ENCODE results near the gene TMA16. TPM values are rescaled to one million over a fixed set of nuclear protein-coding genes. Genes with fewer than 3 reads are reported as not detected.

TMA16 gene
- total RNA-seq, 1 donor from 2014 or later: 81.3 TPM

GRCh38 chr4:163484906-163485305, 9.6 kb upstream of the TMA16 start:
- Mint-ChIP-seq H3K9me3 (no peaks in the 10 kb centered on the region), H3K4me3 (ENCODE audit: low read depth) (no peak overlapping the region), H3K27me3 (ENCODE audit: low read depth) (peaks cover 18% of the 10 kb centered on the region), H3K27ac (no peak overlapping the region), H3K36me3 (ENCODE audit: low read depth) (no peaks in the 10 kb centered on the region), H3K4me1 (ENCODE audit: low read depth) (peaks cover 4% of the 10 kb centered on the region)
- DNase-seq (ENCODE audit: low spot score): peak; percentile 24
- intact Hi-C loops (cut with micrococcal nuclease): loop anchor here (1.0 kb wide), 2 partner anchors 63 to 196 kb away; no protein-coding TSS in a partner anchor

- intact Hi-C loops (cut with micrococcal nuclease): no loop called here
- Mint-ChIP-seq H3K4me1 (ENCODE audit: low read depth) (peaks cover 4% of the 10 kb centered on the region), H3K27ac (no peak overlapping the region), H3K27me3 (ENCODE audit: low read depth) (peaks cover 21% of the 10 kb centered on the region), H3K9me3 (no peaks in the 10 kb centered on the region), H3K36me3 (ENCODE audit: low read depth) (no peaks in the 10 kb centered on the region), H3K4me3 (ENCODE audit: low read depth) (no peak overlapping the region)
- no peak for DNase-seq (ENCODE audit: low spot score)
These were observed 8.9 kb upstream of the TMA16 start for GRCh38 chr4:163485589-163485988.

GRCh38 chr4:163486321-163486720, 8.2 kb upstream of the TMA16 start:
- intact Hi-C loops (cut with micrococcal nuclease): no loop called here
- Mint-ChIP-seq H3K36me3 (ENCODE audit: low read depth) (no peaks in the 10 kb centered on the region), H3K27me3 (ENCODE audit: low read depth) (peaks cover 25% of the 10 kb centered on the region), H3K4me1 (ENCODE audit: low read depth) (peaks cover 4% of the 10 kb centered on the region), H3K9me3 (no peaks in the 10 kb centered on the region), H3K4me3 (ENCODE audit: low read depth) (no peak overlapping the region), H3K27ac (no peak overlapping the region)
- no peak for DNase-seq (ENCODE audit: low spot score)

DNA sequence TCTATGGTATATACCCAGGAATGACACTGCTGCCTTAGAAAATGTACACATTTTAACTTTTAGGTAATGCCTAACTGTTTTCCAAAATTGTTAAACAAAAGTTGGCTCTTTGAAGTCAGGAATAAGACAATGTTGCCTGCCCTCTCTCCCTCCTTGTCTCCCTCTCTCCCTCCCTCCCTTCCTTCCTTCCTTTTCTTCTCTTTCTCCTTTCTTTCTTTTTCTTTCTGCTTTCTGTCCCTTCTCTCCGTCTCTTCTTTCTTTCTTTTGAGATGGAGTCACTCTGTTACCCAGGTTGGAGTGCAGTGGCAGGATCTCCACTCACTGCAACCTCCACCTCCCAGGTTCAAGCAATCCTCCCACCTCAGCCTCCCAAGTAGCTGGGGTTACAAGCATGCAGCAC, 4.6 kb upstream of the TMA16 start:
- no peak for DNase-seq (ENCODE audit: low spot score)
- H3K27ac Mint-ChIP-seq: no peak overlapping the region
- H3K27me3 Mint-ChIP-seq (ENCODE audit: low read depth): peaks cover 28% of the 10 kb centered on the region
- intact Hi-C loops (cut with micrococcal nuclease): no loop called here
- no peaks in the 10 kb centered on the region for H3K36me3 Mint-ChIP-seq (ENCODE audit: low read depth)
- H3K4me1 Mint-ChIP-seq (ENCODE audit: low read depth): peaks cover 4% of the 10 kb centered on the region
- H3K9me3 Mint-ChIP-seq: no peaks in the 10 kb centered on the region
- H3K4me3 Mint-ChIP-seq (ENCODE audit: low read depth): no peak overlapping the region

DNA sequence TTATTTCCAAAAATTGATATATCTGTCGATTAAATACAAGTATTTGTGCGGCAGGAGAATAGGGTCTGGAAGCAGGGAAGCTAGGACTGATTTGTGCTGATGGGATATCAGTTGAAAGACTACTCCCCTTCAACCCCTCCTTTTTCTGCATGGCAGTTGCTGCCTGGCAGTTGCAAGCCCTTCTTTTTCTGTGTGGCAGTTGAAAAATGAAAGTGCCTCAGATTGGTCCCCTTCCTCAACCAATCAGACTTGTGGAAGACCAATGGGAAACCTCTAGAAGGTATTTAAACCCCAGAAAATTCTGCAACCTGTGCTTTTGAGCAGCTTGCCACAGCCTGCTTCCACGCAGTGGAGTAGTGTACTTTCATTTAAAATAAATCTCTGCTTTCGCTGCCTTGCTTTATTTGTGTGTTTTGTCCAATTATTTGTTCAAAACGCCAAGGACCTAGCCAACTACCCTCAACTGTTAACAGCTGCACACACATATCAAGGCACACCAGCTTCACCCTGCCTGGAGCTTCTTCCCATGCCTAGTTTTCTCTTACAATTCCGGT, 1.5 kb upstream of the TMA16 start:
- H3K36me3 Mint-ChIP-seq (ENCODE audit: low read depth): peaks cover 19% of the 10 kb centered on the region
- H3K27ac Mint-ChIP-seq: no peak overlapping the region
- peak overlapping the region; percentile 95 for H3K4me3 Mint-ChIP-seq (ENCODE audit: low read depth)
- no peaks in the 10 kb centered on the region for H3K9me3 Mint-ChIP-seq
- H3K4me1 Mint-ChIP-seq (ENCODE audit: low read depth): peaks cover 24% of the 10 kb centered on the region
- DNase-seq (ENCODE audit: low spot score): no peak
- intact Hi-C loops (cut with micrococcal nuclease): no loop called here
- H3K27me3 Mint-ChIP-seq (ENCODE audit: low read depth): peaks cover 16% of the 10 kb centered on the region

- Mint-ChIP-seq H3K27me3 (ENCODE audit: low read depth) (peaks cover 12% of the 10 kb centered on the region), H3K27ac (peak overlapping the region; percentile 97), H3K9me3 (no peaks in the 10 kb centered on the region), H3K4me1 (ENCODE audit: low read depth) (peaks cover 19% of the 10 kb centered on the region), H3K36me3 (ENCODE audit: low read depth) (peaks cover 19% of the 10 kb centered on the region), H3K4me3 (ENCODE audit: low read depth) (peak overlapping the region; percentile 95)
- DNase-seq (ENCODE audit: low spot score): no peak
- intact Hi-C loops (cut with micrococcal nuclease): loop anchor here (1.0 to 2.0 kb wide), 4 partner anchors 17 to 328 kb away; partner anchors contain the start of gene NAF1
These were observed 689 bp upstream of the TMA16 start for GRCh38 chr4:163493643-163494359.

DNA sequence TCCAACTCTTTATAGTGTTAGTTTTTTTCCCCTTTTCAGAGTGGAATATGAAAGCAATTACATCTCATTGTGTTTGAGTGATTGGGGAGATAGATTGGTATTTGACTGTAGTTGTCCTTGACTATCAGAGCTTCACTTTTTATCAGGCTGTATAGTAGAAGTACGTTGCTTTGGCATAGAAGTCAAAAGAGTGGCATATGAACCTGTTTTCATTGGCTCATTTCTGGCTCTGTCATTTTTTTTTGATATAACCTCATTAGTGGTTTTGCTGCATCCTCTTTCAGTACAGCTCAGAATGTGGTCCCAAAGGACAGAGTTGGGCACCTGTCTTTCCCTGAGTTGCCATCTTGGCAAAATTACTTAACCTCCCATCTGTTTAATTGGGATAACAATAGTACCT, 1.4 kb downstream of the TMA16 start:
- peaks cover 5% of the 10 kb centered on the region for H3K27me3 Mint-ChIP-seq (ENCODE audit: low read depth)

GRCh38 chr4:163500586-163500985, 6.1 kb downstream of the TMA16 start:
- Mint-ChIP-seq H3K4me3 (ENCODE audit: low read depth) (no peak overlapping the region), H3K36me3 (ENCODE audit: low read depth) (peaks cover 45% of the 10 kb centered on the region), H3K27me3 (ENCODE audit: low read depth) (no peaks in the 10 kb centered on the region), H3K27ac (no peak overlapping the region), H3K4me1 (ENCODE audit: low read depth) (peaks cover 32% of the 10 kb centered on the region), H3K9me3 (peaks cover 7% of the 10 kb centered on the region)
- intact Hi-C loops (cut with micrococcal nuclease): no loop called here
- no peak for DNase-seq (ENCODE audit: low spot score)

More for the DNA sequence above, 1.4 kb downstream of the TMA16 start:
- intact Hi-C loops (cut with micrococcal nuclease): loop anchor here (2.0 kb wide), 3 partner anchors 15 to 49 kb away; no protein-coding TSS in a partner anchor
- Mint-ChIP-seq H3K27ac (peak overlapping the region; percentile 83), H3K4me1 (ENCODE audit: low read depth) (peaks cover 19% of the 10 kb centered on the region), H3K4me3 (ENCODE audit: low read depth) (peak overlapping the region; percentile 89), H3K36me3 (ENCODE audit: low read depth) (peaks cover 25% of the 10 kb centered on the region), H3K9me3 (no peaks in the 10 kb centered on the region)
- no peak for DNase-seq (ENCODE audit: low spot score)

DNA sequence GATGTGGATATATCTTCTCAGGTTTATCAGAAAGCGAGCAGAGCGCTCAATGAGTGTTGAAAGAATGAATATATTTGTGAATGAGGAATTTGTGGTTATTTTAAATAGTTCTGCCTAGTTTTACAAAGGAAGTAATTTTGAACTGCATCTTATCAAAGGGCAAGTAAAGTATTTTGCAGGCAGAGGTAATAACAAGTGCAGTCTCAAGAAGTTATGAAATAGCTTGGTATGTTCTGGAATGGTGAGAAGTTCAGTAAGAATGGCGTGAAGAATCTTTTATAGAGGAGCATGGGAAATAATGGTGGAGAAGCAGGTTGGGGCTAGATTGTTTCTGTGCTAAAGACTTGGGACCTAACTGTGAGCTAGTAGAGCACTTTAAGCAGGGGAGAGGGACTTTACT, 10.9 kb downstream of the TMA16 start:
- no peak for DNase-seq (ENCODE audit: low spot score)
- Mint-ChIP-seq H3K27ac (no peak overlapping the region), H3K4me1 (ENCODE audit: low read depth) (peaks cover 18% of the 10 kb centered on the region), H3K36me3 (ENCODE audit: low read depth) (peaks cover 50% of the 10 kb centered on the region), H3K9me3 (peaks cover 7% of the 10 kb centered on the region), H3K4me3 (ENCODE audit: low read depth) (no peak overlapping the region), H3K27me3 (ENCODE audit: low read depth) (no peaks in the 10 kb centered on the region)
- intact Hi-C loops (cut with micrococcal nuclease): no loop called here

DNA sequence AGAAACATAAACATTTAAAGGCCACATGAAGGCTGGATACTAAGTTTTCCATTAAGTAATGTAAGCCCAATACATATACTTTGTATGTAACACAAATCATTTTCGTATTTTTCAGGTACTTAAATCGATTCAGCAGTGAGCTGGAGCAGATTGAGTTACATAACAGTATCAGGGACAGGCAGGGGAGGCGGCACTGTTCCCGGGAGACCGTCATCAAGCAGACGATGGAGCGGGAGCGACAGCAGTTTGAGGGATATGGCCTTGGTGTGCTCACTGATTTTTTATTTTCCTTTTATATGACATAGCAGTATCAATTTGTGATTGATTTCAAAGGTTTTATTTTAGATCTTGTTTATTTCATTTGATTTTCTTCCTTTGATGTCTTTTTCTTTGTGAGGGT, 20.7 kb downstream of the TMA16 start:
- intact Hi-C loops (cut with micrococcal nuclease): no loop called here
- peaks cover 5% of the 10 kb centered on the region for H3K4me1 Mint-ChIP-seq (ENCODE audit: low read depth)
- no peak for DNase-seq (ENCODE audit: low spot score)
- no peak overlapping the region for H3K4me3 Mint-ChIP-seq (ENCODE audit: low read depth)
- no peak overlapping the region for H3K27ac Mint-ChIP-seq
- no peaks in the 10 kb centered on the region for H3K27me3 Mint-ChIP-seq (ENCODE audit: low read depth)
- no peaks in the 10 kb centered on the region for H3K9me3 Mint-ChIP-seq
- peaks cover 69% of the 10 kb centered on the region for H3K36me3 Mint-ChIP-seq (ENCODE audit: low read depth)

- Mint-ChIP-seq H3K36me3 (ENCODE audit: low read depth) (peaks cover 61% of the 10 kb centered on the region), H3K4me3 (ENCODE audit: low read depth) (no peak overlapping the region), H3K27me3 (ENCODE audit: low read depth) (no peaks in the 10 kb centered on the region), H3K9me3 (no peaks in the 10 kb centered on the region), H3K4me1 (ENCODE audit: low read depth) (no peaks in the 10 kb centered on the region), H3K27ac (no peak overlapping the region)
- no peak for DNase-seq (ENCODE audit: low spot score)
- intact Hi-C loops (cut with micrococcal nuclease): no loop called here
These were observed 29.4 kb downstream of the TMA16 start for GRCh38 chr4:163523791-163524365.

DNA sequence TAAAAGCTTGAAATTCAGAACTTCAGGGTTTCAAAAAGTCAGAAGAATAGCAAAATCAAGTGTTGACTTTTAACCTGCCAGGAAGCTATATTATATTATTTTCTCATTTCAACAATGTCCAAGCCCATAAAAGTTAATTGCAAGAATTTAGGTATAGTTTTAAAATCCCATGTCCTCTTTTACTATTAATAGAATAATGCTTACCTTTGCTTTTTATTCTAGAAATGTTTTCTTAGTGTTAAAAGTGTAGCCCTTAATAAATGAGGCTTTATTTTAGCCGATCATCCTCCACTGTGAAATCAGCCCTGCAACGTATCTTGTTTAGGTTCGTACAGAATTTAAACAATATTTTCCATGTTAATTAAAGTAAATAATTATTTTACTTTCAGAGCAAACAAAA, 31.5 kb downstream of the TMA16 start:
- Mint-ChIP-seq H3K27ac (no peak overlapping the region), H3K9me3 (no peaks in the 10 kb centered on the region), H3K27me3 (ENCODE audit: low read depth) (no peaks in the 10 kb centered on the region), H3K4me3 (ENCODE audit: low read depth) (no peak overlapping the region), H3K36me3 (ENCODE audit: low read depth) (peaks cover 60% of the 10 kb centered on the region), H3K4me1 (ENCODE audit: low read depth) (no peaks in the 10 kb centered on the region)
- intact Hi-C loops (cut with micrococcal nuclease): no loop called here
- DNase-seq (ENCODE audit: low spot score): no peak

- Mint-ChIP-seq H3K27ac (no peak overlapping the region), H3K9me3 (no peaks in the 10 kb centered on the region), H3K27me3 (ENCODE audit: low read depth) (no peaks in the 10 kb centered on the region), H3K4me3 (ENCODE audit: low read depth) (no peak overlapping the region), H3K36me3 (ENCODE audit: low read depth) (peaks cover 65% of the 10 kb centered on the region), H3K4me1 (ENCODE audit: low read depth) (no peaks in the 10 kb centered on the region)
- intact Hi-C loops (cut with micrococcal nuclease): no loop called here
- no peak for DNase-seq (ENCODE audit: low spot score)
These were observed 32.7 kb downstream of the TMA16 start for GRCh38 chr4:163527172-163527571.

Measured in activated T-helper 2 cell treated with anti-CD3 and anti-CD28 coated beads, Interferon-gamma antibody, Interleukin-2, Interleukin-4, amounts not matched to agents 10 μg/mL and 5 μg/mL and 100 μg/mL, durations not matched to agents 14 hours and 24 hours and 36 hours (primary cell).